Stimulated activated CD4-positive, alpha-beta T cell treated with anti-CD3 and anti-CD28 coated beads, Interleukin-1b, Interleukin-23, amount 100 ng/mL, for 24 hours (primary cell): ENCODE results near the gene SLC25A11.
"Not testable (repeated sequence)": the region's sequence is repeated elsewhere in the genome, so short reads cannot be mapped to it uniquely, and the experiment has no call there.

ENCODE experiments used
- DNase-seq, 4 experiments: peaks; one replicate each; pipeline ENCODE4 v3.0.0-alpha.2; 2020; ENCODE audit warnings: low read depth in 4 of 4, low spot score in 1 of 4

The SLC25A11 gene

GRCh38 chr17:4945944-4946280 is 6.1 kb upstream of the SLC25A11 start:
- no peak for DNase-seq

- peak in 3 of 4 experiments; percentile 68 to 83 (median 79) for DNase-seq
These were observed 5.5 kb upstream of the SLC25A11 start for GRCh38 chr17:4945176-4945943.

- DNase-seq: peak in 1 of 4 experiments; percentile 32
These were observed 4.8 kb upstream of the SLC25A11 start for GRCh38 chr17:4944554-4945175.

- DNase-seq: peak in 1 of 4 experiments; percentile 42
These were observed 4.3 kb upstream of the SLC25A11 start for GRCh38 chr17:4944163-4944553.

- no peak for DNase-seq
These were observed 3.1 kb upstream of the SLC25A11 start for GRCh38 chr17:4942760-4943508.

GRCh38 chr17:4941319-4941610 is 1.4 kb upstream of the SLC25A11 start:
- no peak for DNase-seq

GRCh38 chr17:4940555-4941318 is 891 bp upstream of the SLC25A11 start:
- peak in 1 of 4 experiments; percentile 33 for DNase-seq

GRCh38 chr17:4939546-4939795 is 375 bp downstream of the SLC25A11 start:
- no peak for DNase-seq

GRCh38 chr17:4938688-4939545 is 929 bp downstream of the SLC25A11 start:
- DNase-seq: no peak

- no peak for DNase-seq
These were observed 1.8 kb downstream of the SLC25A11 start for GRCh38 chr17:4938069-4938491.

- DNase-seq: no peak
These were observed 2.3 kb downstream of the SLC25A11 start for GRCh38 chr17:4937553-4937952.

- DNase-seq: no peak
These were observed 3.4 kb downstream of the SLC25A11 start for GRCh38 chr17:4936436-4936835.

- no peak for DNase-seq
These were observed 4.2 kb downstream of the SLC25A11 start for GRCh38 chr17:4935650-4936049.

GRCh38 chr17:4934173-4934979 is 5.5 kb downstream of the SLC25A11 start:
- DNase-seq: no peak

GRCh38 chr17:4933646-4934045 is 6.2 kb downstream of the SLC25A11 start:
- DNase-seq: no peak

GRCh38 chr17:4932756-4933155 is 7.1 kb downstream of the SLC25A11 start:
- DNase-seq: no peak

- no peak for DNase-seq
These were observed 7.9 kb downstream of the SLC25A11 start, which contains the start of gene GP1BA for GRCh38 chr17:4931963-4932362. Gene GP1BA, plus strand, starts transcription at chr17:4932277. Its CDS starts 328 bp downstream, at chr17:4932605.

- DNase-seq: no peak
These were observed 11.0 kb downstream of the SLC25A11 start for GRCh38 chr17:4928881-4929280.

- DNase-seq: not testable (repeated sequence)
These were observed 13.1 kb downstream of the SLC25A11 start for GRCh38 chr17:4926577-4927335.
